Placental pericyte (primary cell): ENCODE measurements around the gene SLC29A1. TPM values are rescaled to one million over a fixed set of nuclear protein-coding genes. Genes with fewer than 3 reads are reported as not detected.

ENCODE experiments used
- small RNA-seq: library from RNA; depleted of rRNA; stranded (forward); fragments of <200 nt; gene quantifications from one replicate; pipeline ENCODE3, GENCODE V24; 2012; ENCODE audit warnings: low replicate concordance
- total RNA-seq: library from RNA; depleted of rRNA; stranded (reverse); fragments of >200 nt; gene quantifications from 2 replicates; pipeline ENCODE4 v1.2.3, GENCODE V29; 2012

SLC29A1 gene
- 15.8 and 74.6 TPM in 2 replicates for total RNA-seq

DNA sequence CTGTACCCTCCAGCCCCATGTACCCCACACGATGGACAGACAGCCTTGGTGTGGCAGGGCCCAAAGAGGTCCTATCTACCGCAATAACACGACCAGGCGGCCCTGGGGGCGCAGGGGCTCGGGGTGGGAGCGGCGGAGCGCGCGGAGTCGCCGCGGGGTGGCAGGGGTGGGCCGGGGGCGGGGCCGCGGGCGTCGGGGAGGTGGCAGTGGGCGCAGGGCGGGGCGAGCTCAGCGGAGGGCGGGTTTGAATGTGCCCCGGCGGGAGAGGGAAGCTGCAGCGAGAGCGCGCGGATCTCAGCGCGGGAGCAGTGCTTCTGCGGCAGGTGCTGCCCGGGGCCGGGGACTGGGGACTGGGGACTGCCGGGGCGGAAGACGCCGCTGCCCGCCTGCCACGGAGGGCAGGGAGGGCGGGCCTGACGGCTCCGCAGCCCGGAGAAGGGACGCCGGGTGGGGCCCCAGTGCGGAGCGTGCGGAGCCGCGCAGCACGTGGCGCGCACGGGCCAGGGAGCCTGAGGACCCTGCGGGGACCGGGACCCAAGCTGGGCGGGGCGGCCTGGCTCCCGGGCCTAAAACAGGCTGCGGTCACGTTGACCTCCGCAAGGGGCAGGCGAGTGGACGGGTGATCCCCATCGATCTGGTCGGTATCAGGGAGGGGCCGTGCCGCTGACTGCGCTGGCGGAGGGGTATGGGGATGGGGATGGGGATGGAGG, at the start of gene SLC29A1:
TSS of gene SLC29A1 (plus strand) at position 277 of the 710 bp plus-strand sequence. CDS start 3,719 bp downstream, outside the sequence.

DNA sequence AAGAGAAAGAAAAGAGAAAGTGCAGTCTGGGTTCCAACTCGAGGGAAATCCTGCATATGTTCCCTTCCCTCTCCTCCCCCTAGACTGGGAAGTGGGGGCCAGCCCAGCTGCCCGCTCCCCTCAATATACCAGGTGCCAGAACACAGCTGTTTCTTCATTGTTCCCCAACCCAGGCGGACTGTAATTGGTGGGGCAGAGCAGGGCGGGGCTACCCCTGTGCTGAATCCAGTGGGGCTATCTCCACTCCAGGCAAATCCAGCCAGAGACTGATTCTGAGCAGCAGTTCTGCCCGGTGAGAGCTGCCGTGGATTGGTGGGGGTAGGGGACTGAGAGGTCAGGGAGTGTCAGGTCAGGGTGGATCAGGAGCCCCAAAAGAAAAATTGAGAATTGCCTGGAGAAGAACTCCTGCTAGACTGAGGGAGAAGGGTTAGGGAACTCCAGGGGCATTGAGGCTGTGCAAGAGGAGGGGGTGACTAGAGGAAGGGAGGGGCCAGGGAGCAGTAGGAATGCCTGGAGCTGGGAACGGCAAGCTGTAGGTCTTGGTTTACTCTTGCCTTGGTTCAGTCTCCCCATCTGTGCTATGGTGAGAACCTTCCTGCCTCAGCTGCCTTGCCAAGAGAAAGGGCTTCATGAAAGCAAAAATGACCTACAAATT, 6.6 kb upstream of the SLC29A1 start, which contains the start of gene MYMX:
TSS of gene MYMX (plus strand) at position 250 of the 655 bp plus-strand sequence. CDS start 546 bp downstream, outside the sequence.

DNA sequence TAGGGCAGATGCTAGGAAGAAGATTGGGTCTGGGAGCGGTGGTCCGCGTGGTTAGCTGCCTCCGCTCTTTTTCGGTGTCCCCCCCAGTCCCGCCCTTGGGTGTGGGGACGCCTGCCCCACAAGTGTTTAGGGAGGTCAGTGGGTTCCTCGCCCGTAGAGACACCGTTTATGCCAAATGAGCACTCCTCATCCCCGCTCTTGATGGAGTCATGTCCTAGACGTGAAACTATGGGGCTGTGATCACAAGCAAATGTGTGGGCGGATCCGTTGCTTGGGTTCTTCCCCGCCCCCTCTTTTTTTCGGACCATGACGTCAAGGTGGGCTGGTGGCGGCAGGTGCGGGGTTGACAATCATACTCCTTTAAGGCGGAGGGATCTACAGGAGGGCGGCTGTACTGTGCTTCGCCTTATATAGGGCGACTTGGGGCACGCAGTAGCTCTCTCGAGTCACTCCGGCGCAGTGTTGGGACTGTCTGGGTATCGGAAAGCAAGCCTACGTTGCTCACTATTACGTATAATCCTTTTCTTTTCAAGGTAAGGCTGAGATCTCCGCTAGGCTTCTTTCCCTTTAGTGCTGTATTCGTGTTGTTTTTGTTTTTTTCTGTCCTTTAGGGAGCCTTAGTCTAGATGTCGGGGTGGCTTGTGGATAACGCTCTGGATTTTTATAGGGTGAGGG, 23.4 kb downstream of the SLC29A1 start, which contains the start of gene HSP90AB1:
TSS of gene HSP90AB1 (plus strand) at position 439 of the 675 bp plus-strand sequence. CDS start 1,529 bp downstream, outside the sequence.

DNA sequence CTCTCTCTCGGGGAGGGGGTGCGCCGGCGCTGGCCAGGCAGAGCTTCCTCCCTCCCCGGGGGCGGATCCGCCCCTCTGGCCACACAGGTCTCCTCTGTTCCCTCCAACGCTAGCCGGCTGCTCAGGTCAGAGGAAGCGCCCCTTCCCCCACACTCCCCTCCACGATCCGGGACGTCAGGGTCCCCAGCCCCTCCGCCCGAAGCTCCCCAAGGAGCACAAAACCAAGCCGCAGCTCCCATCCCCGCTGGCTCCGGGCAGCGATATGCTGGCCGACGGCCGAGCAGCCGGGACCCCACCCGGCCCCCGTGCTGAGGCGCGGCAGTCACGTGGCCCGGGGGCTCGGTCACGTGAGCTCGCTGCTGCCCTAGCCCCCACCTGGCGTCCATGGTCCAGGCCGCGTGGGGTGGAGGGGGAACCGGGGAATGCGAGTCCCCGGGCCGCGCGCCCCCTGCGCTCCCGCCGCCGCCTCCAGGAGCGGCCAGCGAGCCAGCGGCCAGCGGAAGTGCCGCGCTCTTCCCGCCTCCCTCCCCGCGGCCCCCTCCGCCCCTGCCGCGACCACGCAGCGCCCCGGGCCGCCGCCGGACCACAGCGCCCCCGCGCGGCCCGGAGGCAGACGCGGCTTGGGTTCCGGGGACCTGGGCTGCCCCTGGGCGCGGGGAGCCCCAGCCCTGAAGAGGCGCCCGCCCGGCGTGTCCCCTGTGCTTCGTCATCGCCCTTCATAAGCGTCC, 33.8 kb downstream of the SLC29A1 start, which contains the start of gene SLC35B2:
TSS of gene SLC35B2 (minus strand) at position 504 of the 728 bp plus-strand sequence. CDS start at position 386, 118 bp downstream.

GRCh38 chr6:44265007-44265721, 41.8 kb downstream of the SLC29A1 start, which contains the start of gene NFKBIE:
Gene NFKBIE (minus strand): TSS chr6:44265551. CDS start chr6:44265346, 205 bp downstream.

DNA sequence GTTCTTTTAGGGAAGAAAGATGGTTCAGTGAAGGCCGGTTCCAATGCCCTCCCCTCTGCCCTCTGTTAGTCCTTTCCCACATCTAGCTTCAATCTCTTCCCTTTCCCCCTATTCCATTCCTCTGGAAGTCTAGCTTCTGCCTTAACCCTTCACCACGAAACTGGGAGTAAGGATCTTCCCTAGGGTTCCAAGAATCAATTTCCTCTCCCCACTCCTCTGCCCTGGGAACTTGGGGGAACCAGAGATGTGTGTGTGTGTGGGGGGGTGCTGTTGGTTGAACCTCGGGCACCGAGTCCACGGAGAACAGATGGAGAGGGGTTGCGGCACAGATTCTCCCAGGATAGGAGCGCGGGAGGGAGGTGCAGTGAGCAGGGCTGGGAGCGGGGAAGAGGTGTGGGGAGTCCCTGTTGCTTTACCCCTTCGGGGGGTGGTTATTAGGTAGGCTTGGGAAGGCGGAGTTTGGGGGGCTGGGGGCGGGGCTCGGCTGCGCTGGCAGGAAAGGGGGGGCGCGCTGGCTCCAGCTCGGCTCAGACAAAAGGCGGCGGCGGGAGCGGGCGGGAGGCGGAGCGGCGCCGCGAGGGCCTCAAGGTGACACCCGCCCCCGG, 46.6 kb downstream of the SLC29A1 start, which contains the start of gene TMEM151B:
TSS of gene TMEM151B (plus strand) at position 530 of the 605 bp plus-strand sequence. CDS start 293 bp downstream, outside the sequence.

Small RNA genes lying within 50 kb of the gene (small RNA-seq; reads per million reads assigned to genes)
- not detected for gene RN7SL811P

Other genes starting within 250 kb of the SLC29A1 start
- 24.3 and 42.5 TPM in 2 replicates for gene MRPL14, start 96.1 kb upstream of the SLC29A1 start, total RNA-seq
- gene TMEM63B, start 96.0 kb upstream of the SLC29A1 start, total RNA-seq: 41.7 and 56.2 TPM in 2 replicates
- 0.43 TPM in 1 of 2 replicates, not detected in the other for gene CAPN11, start 64.8 kb upstream of the SLC29A1 start, total RNA-seq
- not detected in 2 replicates for gene MYMX, start 6.7 kb upstream of the SLC29A1 start, total RNA-seq
- 661 and 1,252 TPM in 2 replicates for gene HSP90AB1, start 23.5 kb downstream of the SLC29A1 start, total RNA-seq
- 88.8 and 116 TPM in 2 replicates for gene SLC35B2, start 33.9 kb downstream of the SLC29A1 start, total RNA-seq
- gene NFKBIE, start 42.0 kb downstream of the SLC29A1 start, total RNA-seq: 17.8 and 31.7 TPM in 2 replicates
- gene TMEM151B, start 46.9 kb downstream of the SLC29A1 start, total RNA-seq: not detected in 2 replicates
- 9.8 and 23.0 TPM in 2 replicates for gene AARS2, start 89.8 kb downstream of the SLC29A1 start, total RNA-seq
- 0.14 TPM in 1 of 2 replicates, not detected in the other for gene SPATS1, start 119.1 kb downstream of the SLC29A1 start, total RNA-seq
- gene CDC5L, start 164.1 kb downstream of the SLC29A1 start, total RNA-seq: 15.8 and 27.2 TPM in 2 replicates